PFSK-1 (cell line): ENCODE measurements around the gene PBX3.

ENCODE experiments used
- FOXP2 ChIP-seq: optimal IDR thresholded peaks from 2 replicates; pipeline ENCODE3; 2011; ENCODE audit warnings: borderline replicate concordance, control low read depth, inconsistent platforms; ENCODE audit not compliant: insufficient read depth; ENCODE audit errors: extremely low read length, extremely low read depth
- POLR2AphosphoS5 ChIP-seq: IDR thresholded peaks from 2 replicates; pipeline ENCODE4 v1.6.1; 2012; ENCODE audit warnings: low read depth, mild to moderate bottlenecking, control low read depth, low read length, moderate library complexity
- REST ChIP-seq, 2 experiments: IDR thresholded peaks; 2 replicates each; pipeline versions ENCODE4 v1.6.1 to v1.8.0; 2011 to 2012; ENCODE audit warnings: low read depth in 2 of 2, low read length in 2 of 2, control low read depth in 1 of 2, inconsistent platforms in 1 of 2, mild to moderate bottlenecking in 1 of 2, moderate library complexity in 1 of 2; ENCODE audit not compliant: insufficient read depth in 1 of 2
- SIN3A ChIP-seq: IDR thresholded peaks from 2 replicates; pipeline ENCODE4 v1.6.1; 2012; ENCODE audit warnings: mild to moderate bottlenecking, low read length, moderate library complexity, borderline replicate concordance; ENCODE audit not compliant: insufficient read depth
- TAF1 ChIP-seq: IDR thresholded peaks from 2 replicates; pipeline ENCODE4 v1.6.1; 2012; ENCODE audit warnings: low read length, control low read depth, borderline replicate concordance; ENCODE audit not compliant: insufficient read depth

DNA sequence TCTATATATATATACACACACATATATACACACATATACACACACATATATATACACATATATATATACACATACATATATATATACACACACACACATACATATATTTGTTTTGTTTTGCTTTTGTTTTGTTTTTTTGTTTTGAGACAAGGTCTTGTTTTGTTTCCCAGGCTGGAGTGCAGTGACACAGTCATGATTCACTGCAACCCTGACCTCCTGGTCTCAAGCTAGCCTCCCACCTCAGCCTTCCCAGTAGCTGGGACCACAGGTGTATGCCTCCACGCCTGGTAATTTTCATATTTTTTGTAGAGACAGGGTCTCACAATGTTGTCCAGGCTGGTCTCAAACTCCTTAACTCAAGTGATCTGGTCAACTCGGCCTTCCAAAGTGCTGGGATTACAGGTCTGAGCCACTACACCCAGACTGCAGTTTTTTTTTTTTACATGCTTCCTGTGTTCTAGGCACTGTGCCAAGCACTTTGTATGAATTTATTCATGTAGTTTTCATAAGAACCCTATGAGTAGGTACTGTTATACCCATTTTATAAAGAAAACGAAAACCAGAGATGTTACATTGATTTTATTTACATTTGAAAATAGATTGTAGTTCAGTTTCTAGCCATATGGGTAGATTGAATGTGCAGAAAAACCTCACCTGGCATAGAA is 120.7 kb downstream of the PBX3 start:
- no peak for TF ChIP-seq POLR2AphosphoS5
- no peak for TF ChIP-seq FOXP2
- no peak for TF ChIP-seq SIN3A
- TF ChIP-seq TAF1, result no peak
- no peak for TF ChIP-seq REST (IDR thresholded peaks at IDR 0.05; ENCODE audit: insufficient read depth in 1 of 2, low read depth in 2 of 2, low read length in 2 of 2)
